Ectodermal cell (in vitro differentiated cells): ENCODE measurements around the gene ATXN7L1.

Source experiments
- H3K27ac ChIP-seq: 2 replicates; pipeline ENCODE4 v1.7.0; 2013; ENCODE audit warnings: mild to moderate bottlenecking, low read depth, low read length; ENCODE audit not compliant: insufficient read depth, poor library complexity, severe bottlenecking
- H3K27me3 ChIP-seq: 2 replicates; pipeline ENCODE4 v1.7.0; 2013; ENCODE audit warnings: mild to moderate bottlenecking, low read length; ENCODE audit not compliant: insufficient read depth, control insufficient read depth, poor library complexity, severe bottlenecking
- H3K36me3 ChIP-seq: one replicate; pipeline ENCODE4 v1.7.0; 2013; ENCODE audit warnings: low read length; ENCODE audit not compliant: control insufficient read depth, insufficient read depth
- H3K4me1 ChIP-seq: one replicate; pipeline ENCODE4 v1.7.0; 2013; ENCODE audit warnings: low read length; ENCODE audit not compliant: control insufficient read depth, insufficient read depth
- H3K4me3 ChIP-seq: 2 replicates; pipeline ENCODE4 v1.7.0; 2013; ENCODE audit warnings: low read depth, low read length, control low read depth; ENCODE audit not compliant: insufficient read depth
- H3K9me3 ChIP-seq: 2 replicates; pipeline ENCODE4 v1.7.0; 2013; ENCODE audit warnings: mild to moderate bottlenecking, low read length, moderate library complexity; ENCODE audit not compliant: control insufficient read depth
- WGBS, 2 experiments: methylation state at CpG; one replicate each; pipeline ENCODE4 v1.1.7; 2013; ENCODE audit warnings: missing lambda C conversion rate in 2 of 2; 5-methylcytosine and 5-hydroxymethylcytosine counted together

ATXN7L1 gene

GRCh38 chr7:105665684-105666083 is 210.7 kb downstream of the ATXN7L1 start:
- Histone ChIP-seq H3K4me3 (no peak overlapping the region), H3K27ac (no peak overlapping the region)
- WGBS, 2 experiments, result 89% methylated on average over 7 of the region's 7 CpGs

GRCh38 chr7:105664816-105665525 is 211.4 kb downstream of the ATXN7L1 start:
- Histone ChIP-seq H3K27ac (peak overlapping the region; percentile 3), H3K4me1 (peaks cover 11% of the 10 kb centered on the region), H3K4me3 (no peak overlapping the region), H3K36me3 (no peaks in the 10 kb centered on the region), H3K27me3 (no peaks in the 10 kb centered on the region), H3K9me3 (no peaks in the 10 kb centered on the region)
- 46 to 50% methylated on average over 8 of the region's 8 CpGs for WGBS, 2 experiments

More at GRCh38 chr7:105665684-105666083, 210.7 kb downstream of the ATXN7L1 start:
- no peaks in the 10 kb centered on the region for H3K27me3 ChIP-seq
- H3K4me1 ChIP-seq, result peaks cover 11% of the 10 kb centered on the region
- no peaks in the 10 kb centered on the region for H3K36me3 ChIP-seq
- no peaks in the 10 kb centered on the region for H3K9me3 ChIP-seq

GRCh38 chr7:105662998-105663397 is 213.4 kb downstream of the ATXN7L1 start:
- peaks cover 11% of the 10 kb centered on the region for H3K4me1 ChIP-seq
- H3K9me3 ChIP-seq, result no peaks in the 10 kb centered on the region
- H3K36me3 ChIP-seq, result no peaks in the 10 kb centered on the region
- H3K27ac ChIP-seq, result no peak overlapping the region
- no peaks in the 10 kb centered on the region for H3K27me3 ChIP-seq
- WGBS, 2 experiments, result 96 to 97% methylated on average over 7 of the region's 7 CpGs
- no peak overlapping the region for H3K4me3 ChIP-seq

- H3K4me1 ChIP-seq, result peaks cover 11% of the 10 kb centered on the region
- no peak overlapping the region for H3K27ac ChIP-seq
- 92 to 93% methylated on average over 6 of the region's 6 CpGs for WGBS, 2 experiments
- H3K4me3 ChIP-seq, result no peak overlapping the region
- no peaks in the 10 kb centered on the region for H3K9me3 ChIP-seq
- H3K27me3 ChIP-seq, result no peaks in the 10 kb centered on the region
- no peaks in the 10 kb centered on the region for H3K36me3 ChIP-seq
These were observed 214.8 kb downstream of the ATXN7L1 start for GRCh38 chr7:105661625-105662024.

GRCh38 chr7:105656922-105657521 is 219.4 kb downstream of the ATXN7L1 start:
- Histone ChIP-seq H3K4me3 (no peak overlapping the region), H3K36me3 (no peaks in the 10 kb centered on the region), H3K27ac (no peak overlapping the region), H3K27me3 (no peaks in the 10 kb centered on the region), H3K4me1 (peaks cover 11% of the 10 kb centered on the region), H3K9me3 (no peaks in the 10 kb centered on the region)
- WGBS, 2 experiments, result 59% methylated on average over 7 of the region's 7 CpGs

GRCh38 chr7:105655500-105656380 is 220.7 kb downstream of the ATXN7L1 start:
- Histone ChIP-seq H3K4me3 (no peak overlapping the region), H3K27me3 (no peaks in the 10 kb centered on the region), H3K4me1 (peaks cover 11% of the 10 kb centered on the region), H3K36me3 (no peaks in the 10 kb centered on the region), H3K9me3 (no peaks in the 10 kb centered on the region), H3K27ac (no peak overlapping the region)
- WGBS, 2 experiments, result 25 to 29% methylated on average over 17 of the region's 17 CpGs

GRCh38 chr7:105655067-105655466 is 221.3 kb downstream of the ATXN7L1 start:
- 34 to 41% methylated on average over 3 of the region's 3 CpGs for WGBS, 2 experiments
- Histone ChIP-seq H3K4me1 (peaks cover 11% of the 10 kb centered on the region), H3K36me3 (no peaks in the 10 kb centered on the region), H3K9me3 (no peaks in the 10 kb centered on the region), H3K27ac (no peak overlapping the region), H3K27me3 (no peaks in the 10 kb centered on the region), H3K4me3 (no peak overlapping the region)

- peaks cover 15% of the 10 kb centered on the region for H3K4me1 ChIP-seq
- H3K9me3 ChIP-seq, result no peaks in the 10 kb centered on the region
- 91 to 92% methylated on average over 7 of the region's 8 CpGs for WGBS, 2 experiments
- H3K4me3 ChIP-seq, result no peak overlapping the region
- H3K36me3 ChIP-seq, result no peaks in the 10 kb centered on the region
- no peak overlapping the region for H3K27ac ChIP-seq
- no peaks in the 10 kb centered on the region for H3K27me3 ChIP-seq
These were observed 222.2 kb downstream of the ATXN7L1 start for GRCh38 chr7:105654095-105654686.

- 82 to 84% methylated on average over 6 of the region's 6 CpGs for WGBS, 2 experiments
These were observed 222.9 kb downstream of the ATXN7L1 start for GRCh38 chr7:105653441-105654005.

More at GRCh38 chr7:105653441-105654005, 222.9 kb downstream of the ATXN7L1 start:
- H3K4me3 ChIP-seq, result no peak overlapping the region
- no peaks in the 10 kb centered on the region for H3K36me3 ChIP-seq
- no peaks in the 10 kb centered on the region for H3K27me3 ChIP-seq
- H3K27ac ChIP-seq, result no peak overlapping the region
- no peaks in the 10 kb centered on the region for H3K9me3 ChIP-seq
- H3K4me1 ChIP-seq, result peaks cover 21% of the 10 kb centered on the region
